CD4-positive, alpha-beta T cell treated with Interleukin-1 beta for 1 hour (primary cell): ENCODE measurements around the gene MRM2.

Experiments used
- DNase-seq, 2 donors: peaks; one replicate each; pipeline ENCODE4 v3.0.0-alpha.2; 2020 to 2022

MRM2 gene

GRCh38 chr7:2264158-2264557 lies 22.2 kb upstream of the MRM2 start:
- no peak for DNase-seq

- DNase-seq: no peak
Measured at GRCh38 chr7:2263176-2263575, 21.2 kb upstream of the MRM2 start.

- DNase-seq: peak; percentile 17 to 68
Measured at GRCh38 chr7:2261611-2262010, 19.6 kb upstream of the MRM2 start.

- DNase-seq: no peak
Measured at GRCh38 chr7:2260820-2261219, 18.8 kb upstream of the MRM2 start.

- DNase-seq: no peak
Measured at GRCh38 chr7:2259480-2259879, 17.5 kb upstream of the MRM2 start.

GRCh38 chr7:2258661-2259365 lies 16.8 kb upstream of the MRM2 start:
- DNase-seq: peak in 1 of 2 donors; percentile 50

- no peak for DNase-seq
Measured at GRCh38 chr7:2257651-2258050, 15.6 kb upstream of the MRM2 start.

GRCh38 chr7:2257046-2257551 lies 15.1 kb upstream of the MRM2 start:
- no peak for DNase-seq

- DNase-seq: no peak
Measured at GRCh38 chr7:2256306-2257045, 14.5 kb upstream of the MRM2 start.

- no peak for DNase-seq
Measured at GRCh38 chr7:2255145-2256139, 13.4 kb upstream of the MRM2 start.

- no peak for DNase-seq
Measured at GRCh38 chr7:2254429-2255144, 12.6 kb upstream of the MRM2 start.

- no peak for DNase-seq
Measured at GRCh38 chr7:2253525-2254244, 11.7 kb upstream of the MRM2 start.

- no peak for DNase-seq
Measured at GRCh38 chr7:2253021-2253420, 11.0 kb upstream of the MRM2 start.

GRCh38 chr7:2251841-2252771 lies 10.1 kb upstream of the MRM2 start:
- DNase-seq: no peak

GRCh38 chr7:2251381-2251780 lies 9.4 kb upstream of the MRM2 start:
- DNase-seq: no peak

GRCh38 chr7:2249744-2250323 lies 7.8 kb upstream of the MRM2 start:
- DNase-seq: no peak

- DNase-seq: peak; percentile 31 to 32
Measured at GRCh38 chr7:2248984-2249694, 7.1 kb upstream of the MRM2 start.

GRCh38 chr7:2247141-2247995 lies 5.4 kb upstream of the MRM2 start:
- no peak for DNase-seq
